A673 (cell line): ENCODE data around the gene ZNF33A. TPM values are rescaled to one million over a fixed set of nuclear protein-coding genes. Genes with fewer than 3 reads are reported as not detected.
A peak's percentile ranks its signal among the peaks of the same experiment; 100 is the strongest.
"Not testable (repeated sequence)": the region's sequence is repeated elsewhere in the genome, so short reads cannot be mapped to it uniquely, and the experiment has no call there.

Experiments
- BruUV-seq: library from RNA; stranded (reverse); fragments of 400-500 nt; replicated peaks from 2 replicates; lab custom pipeline; 2021; lab: Mats Ljungman, UMichigan
- CTCF ChIA-PET: fragments of 300-600 bp; sonication (Branson Sonifier 250); formaldehyde crosslinking; loops from one replicate; lab custom pipeline; 2022; ENCODE audit warnings: antibody characterized with exemption; lab: Charles Lee
- POLR2A ChIA-PET: fragments of 300-600 bp; sonication (Branson Sonifier 250); formaldehyde crosslinking; loops from one replicate; lab custom pipeline; 2022; ENCODE audit warnings: antibody characterized with exemption; ENCODE audit not compliant: low non-redundant PET; lab: Charles Lee
- DNase-seq: peaks from one replicate; pipeline ENCODE4 v3.0.0-alpha.2; 2015; ENCODE audit warnings: low spot score
- H3K27ac ChIP-seq: fragments of 200-600 bp; sonication (generic); 2 replicates; pipeline ENCODE4 v1.5.1; 2016; ENCODE audit warnings: mixed run types, low read depth, mild to moderate bottlenecking, mixed read lengths, antibody characterized with exemption, low read length; ENCODE audit not compliant: poor library complexity, severe bottlenecking
- H3K27me3 ChIP-seq: fragments of 200-600 bp; sonication (generic); replicated peaks from 2 replicates; pipeline ENCODE4 v1.6.1; 2017; ENCODE audit warnings: mixed run types, low read depth, mild to moderate bottlenecking, mixed read lengths, antibody characterized with exemption, low read length; ENCODE audit not compliant: insufficient read depth, poor library complexity
- H3K36me3 ChIP-seq: fragments of 200-600 bp; sonication (generic); 2 replicates; pipeline ENCODE4 v1.6.1; 2016; ENCODE audit warnings: mixed run types, mild to moderate bottlenecking, mixed read lengths, antibody characterized with exemption, low read length; ENCODE audit not compliant: insufficient read depth, poor library complexity, severe bottlenecking
- H3K4me1 ChIP-seq: fragments of 200-600 bp; sonication (generic); 2 replicates; pipeline ENCODE4 v1.6.1; 2017; ENCODE audit warnings: mixed run types, mild to moderate bottlenecking, mixed read lengths, antibody characterized with exemption, low read length; ENCODE audit not compliant: insufficient read depth, poor library complexity, severe bottlenecking
- H3K4me3 ChIP-seq: fragments of 200-600 bp; sonication (generic); 2 replicates; pipeline ENCODE4 v1.5.1; 2016; ENCODE audit warnings: low read depth, mixed run types, mild to moderate bottlenecking, mixed read lengths, low read length; ENCODE audit not compliant: poor library complexity, severe bottlenecking
- H3K9me3 ChIP-seq: fragments of 200-600 bp; sonication (generic); 2 replicates; pipeline ENCODE4 v1.6.1; 2016; ENCODE audit warnings: mixed run types, low read depth, mild to moderate bottlenecking, mixed read lengths, antibody characterized with exemption, low read length; ENCODE audit not compliant: poor library complexity, severe bottlenecking
- EZH2 ChIP-seq: fragments of 200-600 bp; sonication (generic); IDR thresholded peaks from 2 replicates; pipeline ENCODE4 v1.6.1; 2017; ENCODE audit warnings: borderline replicate concordance, low read depth, mild to moderate bottlenecking, mixed read lengths, antibody characterized with exemption, low read length; ENCODE audit not compliant: poor library complexity, severe bottlenecking
- intact Hi-C: fragments of 100-400 bp; cut with micrococcal nuclease; formaldehyde crosslinking; loops from one replicate; pipeline ENCODE4 v1.10.0; 2022; ENCODE audit not compliant: unreplicated experiment
- total RNA-seq: library from RNA; stranded (reverse); gene quantifications from 2 replicates; pipeline ENCODE4 v1.2.3, GENCODE V29; 2021
- TF ChIP-seq, protein P1 (sequence below): fragments of 300-800, 200-600 bp; sonication (generic); conservative IDR thresholded peaks from 2 replicates; pipeline ENCODE4 v1.5.1; 2017; ENCODE audit warnings: low read depth, mild to moderate bottlenecking, antibody characterized with exemption, low read length, moderate library complexity, mixed read lengths

The ZNF33A gene
- total RNA-seq, 1 experiment from 2014 or later, result 21.9 TPM

DNA sequence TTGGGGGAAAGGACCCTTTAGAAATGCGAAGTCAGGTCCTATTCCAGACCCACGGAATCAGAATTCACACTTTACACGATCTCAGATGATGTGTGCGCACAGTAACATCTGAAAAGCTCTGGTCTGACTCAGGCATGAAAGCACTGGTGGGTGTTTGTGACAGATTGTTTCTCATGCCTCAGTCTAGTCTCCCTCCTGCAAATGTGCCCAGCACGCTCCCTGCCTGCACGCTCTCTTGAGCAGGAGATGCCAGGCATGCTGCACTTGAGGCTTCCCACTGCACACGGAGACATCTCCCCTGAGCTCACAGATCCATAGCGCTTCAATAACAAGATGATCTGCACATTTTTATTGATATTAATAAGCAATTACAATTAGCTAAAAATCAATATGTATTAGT lies 60.0 kb downstream of the ZNF33A start:
- Histone ChIP-seq H3K4me3 (no peak overlapping the region), H3K36me3 (no peaks in the 10 kb centered on the region), H3K27ac (no peak overlapping the region), H3K27me3 (no peaks in the 10 kb centered on the region), H3K4me1 (no peaks in the 10 kb centered on the region), H3K9me3 (no peaks in the 10 kb centered on the region)
- TF ChIP-seq, protein P1, sequence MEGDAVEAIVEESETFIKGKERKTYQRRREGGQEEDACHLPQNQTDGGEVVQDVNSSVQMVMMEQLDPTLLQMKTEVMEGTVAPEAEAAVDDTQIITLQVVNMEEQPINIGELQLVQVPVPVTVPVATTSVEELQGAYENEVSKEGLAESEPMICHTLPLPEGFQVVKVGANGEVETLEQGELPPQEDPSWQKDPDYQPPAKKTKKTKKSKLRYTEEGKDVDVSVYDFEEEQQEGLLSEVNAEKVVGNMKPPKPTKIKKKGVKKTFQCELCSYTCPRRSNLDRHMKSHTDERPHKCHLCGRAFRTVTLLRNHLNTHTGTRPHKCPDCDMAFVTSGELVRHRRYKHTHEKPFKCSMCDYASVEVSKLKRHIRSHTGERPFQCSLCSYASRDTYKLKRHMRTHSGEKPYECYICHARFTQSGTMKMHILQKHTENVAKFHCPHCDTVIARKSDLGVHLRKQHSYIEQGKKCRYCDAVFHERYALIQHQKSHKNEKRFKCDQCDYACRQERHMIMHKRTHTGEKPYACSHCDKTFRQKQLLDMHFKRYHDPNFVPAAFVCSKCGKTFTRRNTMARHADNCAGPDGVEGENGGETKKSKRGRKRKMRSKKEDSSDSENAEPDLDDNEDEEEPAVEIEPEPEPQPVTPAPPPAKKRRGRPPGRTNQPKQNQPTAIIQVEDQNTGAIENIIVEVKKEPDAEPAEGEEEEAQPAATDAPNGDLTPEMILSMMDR, result no peak
- TF ChIP-seq EZH2, result no peak
- BruUV-seq, result no TSS peak
- POLR2A ChIA-PET, result no interaction called here
- DNase-seq, result no peak
- intact Hi-C loops, result no loop called here
- CTCF ChIA-PET, result no interaction called here

DNA sequence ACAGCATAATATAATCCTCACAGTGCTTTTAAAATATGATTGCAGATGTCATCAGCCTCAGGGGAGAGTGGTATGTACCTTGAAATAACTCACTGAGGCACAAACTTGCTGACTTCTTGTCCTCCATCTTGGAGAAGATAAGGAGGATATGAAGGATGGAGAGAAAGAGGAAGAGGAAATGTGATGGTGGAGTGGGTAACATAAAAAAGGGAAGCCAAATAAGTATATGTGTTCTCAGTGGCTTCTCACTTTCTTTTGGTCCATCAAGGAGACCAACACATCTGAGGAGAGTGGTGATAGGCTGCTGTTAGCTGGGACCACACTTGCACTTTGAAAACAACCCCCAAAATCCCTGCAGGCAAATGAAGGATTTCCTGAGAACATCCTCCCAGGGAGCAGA lies 62.1 kb downstream of the ZNF33A start:
- Histone ChIP-seq H3K36me3 (no peaks in the 10 kb centered on the region), H3K27ac (no peak overlapping the region), H3K4me1 (no peaks in the 10 kb centered on the region), H3K4me3 (no peak overlapping the region), H3K27me3 (no peaks in the 10 kb centered on the region), H3K9me3 (peaks cover 8% of the 10 kb centered on the region)
- BruUV-seq, result no TSS peak
- POLR2A ChIA-PET, result no interaction called here
- intact Hi-C loops, result no loop called here
- no peak for DNase-seq
- TF ChIP-seq, protein P1, result no peak
- TF ChIP-seq EZH2, result no peak
- CTCF ChIA-PET, result no interaction called here

DNA sequence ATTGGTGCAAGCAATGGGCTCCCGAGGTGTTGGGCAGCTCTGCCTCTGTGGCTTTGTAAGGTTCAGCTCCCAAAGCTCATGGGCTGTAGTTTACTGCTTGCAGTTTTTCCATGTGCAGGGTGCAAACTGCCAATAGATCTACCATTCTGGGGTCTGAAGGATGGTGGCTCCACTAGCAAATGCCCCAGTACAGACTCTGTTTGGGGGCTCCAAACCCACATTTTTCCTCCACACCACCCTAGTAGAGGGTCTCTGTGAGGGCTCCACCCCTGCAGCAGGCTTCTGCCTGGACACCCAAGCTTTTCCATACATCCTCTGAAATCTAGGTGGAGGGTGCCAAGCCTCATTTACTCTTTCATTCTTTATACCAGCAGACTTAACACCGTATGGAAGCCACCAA lies 66.2 kb downstream of the ZNF33A start:
- BruUV-seq, result no TSS peak
- intact Hi-C loops, result no loop called here
- H3K4me3 ChIP-seq, result no peak overlapping the region
- TF ChIP-seq, protein P1, result no peak
- no peak for TF ChIP-seq EZH2
- H3K36me3 ChIP-seq, result no peaks in the 10 kb centered on the region
- no peaks in the 10 kb centered on the region for H3K27me3 ChIP-seq
- CTCF ChIA-PET, result no interaction called here
- H3K27ac ChIP-seq, result no peak overlapping the region
- no peaks in the 10 kb centered on the region for H3K4me1 ChIP-seq
- H3K9me3 ChIP-seq, result peaks cover 8% of the 10 kb centered on the region
- POLR2A ChIA-PET, result no interaction called here
- no peak for DNase-seq

DNA sequence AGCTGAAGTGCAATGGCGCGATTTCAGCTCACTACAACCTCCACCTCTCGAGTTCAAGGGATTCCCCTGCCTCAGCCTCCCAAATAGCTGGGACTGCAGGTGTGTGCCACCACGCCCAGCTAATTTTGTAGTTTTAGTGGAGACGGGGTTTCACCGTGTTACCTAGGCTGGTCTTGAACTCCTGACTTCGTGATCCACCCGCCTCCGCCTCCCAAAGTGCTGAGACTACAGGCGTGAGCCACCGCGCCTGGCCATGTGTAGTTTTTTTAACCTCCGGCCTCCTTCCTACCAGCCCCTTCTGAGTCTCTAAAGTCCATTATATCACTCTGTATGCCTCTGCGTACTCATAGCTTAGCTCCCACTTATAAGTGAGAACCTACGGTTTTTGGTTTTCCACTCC lies 82.8 kb downstream of the ZNF33A start:
- H3K27me3 ChIP-seq, BruUV-seq, H3K9me3 ChIP-seq, H3K4me1 ChIP-seq, intact Hi-C loops, CTCF ChIA-PET, DNase-seq, H3K27ac ChIP-seq: not testable (repeated sequence)
- H3K4me3 ChIP-seq, result peak overlapping the region; percentile 90
- POLR2A ChIA-PET, result interaction anchor here (0.7 kb wide), 1 partner anchor 1066 kb away, joined by 3 read pairs; no protein-coding TSS in a partner anchor
- H3K36me3 ChIP-seq, result peaks cover 29% of the 10 kb centered on the region
